ENCODE measurements around the gene RIMBP2.

RIMBP2 gene

DNA sequence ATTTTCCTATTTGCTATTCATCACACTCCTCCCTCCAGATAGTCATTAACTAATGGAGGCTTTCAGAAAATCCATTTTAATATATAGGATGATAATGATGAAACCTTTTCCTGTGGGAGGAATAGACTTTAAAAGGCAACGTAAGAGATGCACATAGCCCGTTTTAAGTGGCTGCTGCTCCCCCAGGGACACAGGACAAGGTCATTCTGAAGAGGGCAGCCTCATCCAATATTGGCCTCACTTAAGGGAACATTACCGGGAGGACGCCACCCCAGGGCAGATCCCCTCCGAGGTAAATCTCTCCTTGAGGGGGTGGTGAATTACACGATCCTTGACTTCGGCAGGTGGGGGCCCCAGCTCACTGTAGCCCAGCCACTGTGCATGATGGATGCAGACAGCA lies 246.5 kb downstream of the RIMBP2 start:
- TF ChIP-seq POLR2AphosphoS5 (IDR thresholded peaks at IDR 0.05; ENCODE audit: low read depth, low read length), result no peak
- TF ChIP-seq, protein P1, sequence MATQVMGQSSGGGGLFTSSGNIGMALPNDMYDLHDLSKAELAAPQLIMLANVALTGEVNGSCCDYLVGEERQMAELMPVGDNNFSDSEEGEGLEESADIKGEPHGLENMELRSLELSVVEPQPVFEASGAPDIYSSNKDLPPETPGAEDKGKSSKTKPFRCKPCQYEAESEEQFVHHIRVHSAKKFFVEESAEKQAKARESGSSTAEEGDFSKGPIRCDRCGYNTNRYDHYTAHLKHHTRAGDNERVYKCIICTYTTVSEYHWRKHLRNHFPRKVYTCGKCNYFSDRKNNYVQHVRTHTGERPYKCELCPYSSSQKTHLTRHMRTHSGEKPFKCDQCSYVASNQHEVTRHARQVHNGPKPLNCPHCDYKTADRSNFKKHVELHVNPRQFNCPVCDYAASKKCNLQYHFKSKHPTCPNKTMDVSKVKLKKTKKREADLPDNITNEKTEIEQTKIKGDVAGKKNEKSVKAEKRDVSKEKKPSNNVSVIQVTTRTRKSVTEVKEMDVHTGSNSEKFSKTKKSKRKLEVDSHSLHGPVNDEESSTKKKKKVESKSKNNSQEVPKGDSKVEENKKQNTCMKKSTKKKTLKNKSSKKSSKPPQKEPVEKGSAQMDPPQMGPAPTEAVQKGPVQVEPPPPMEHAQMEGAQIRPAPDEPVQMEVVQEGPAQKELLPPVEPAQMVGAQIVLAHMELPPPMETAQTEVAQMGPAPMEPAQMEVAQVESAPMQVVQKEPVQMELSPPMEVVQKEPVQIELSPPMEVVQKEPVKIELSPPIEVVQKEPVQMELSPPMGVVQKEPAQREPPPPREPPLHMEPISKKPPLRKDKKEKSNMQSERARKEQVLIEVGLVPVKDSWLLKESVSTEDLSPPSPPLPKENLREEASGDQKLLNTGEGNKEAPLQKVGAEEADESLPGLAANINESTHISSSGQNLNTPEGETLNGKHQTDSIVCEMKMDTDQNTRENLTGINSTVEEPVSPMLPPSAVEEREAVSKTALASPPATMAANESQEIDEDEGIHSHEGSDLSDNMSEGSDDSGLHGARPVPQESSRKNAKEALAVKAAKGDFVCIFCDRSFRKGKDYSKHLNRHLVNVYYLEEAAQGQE (IDR thresholded peaks at IDR 0.05; ENCODE audit: insufficient read depth in 1 of 2, low read depth in 2 of 2, low read length in 2 of 2), result no peak
- TF ChIP-seq SIN3A (IDR thresholded peaks at IDR 0.05; ENCODE audit: borderline replicate concordance, insufficient read depth, low read length), result no peak
- TF ChIP-seq FOXP2 (optimal IDR thresholded peaks at IDR 0.05; ENCODE audit: borderline replicate concordance, extremely low read depth, extremely low read length, insufficient read depth), result no peak
- no peak for TF ChIP-seq TAF1 (IDR thresholded peaks at IDR 0.05; ENCODE audit: borderline replicate concordance, insufficient read depth, low read length)

DNA sequence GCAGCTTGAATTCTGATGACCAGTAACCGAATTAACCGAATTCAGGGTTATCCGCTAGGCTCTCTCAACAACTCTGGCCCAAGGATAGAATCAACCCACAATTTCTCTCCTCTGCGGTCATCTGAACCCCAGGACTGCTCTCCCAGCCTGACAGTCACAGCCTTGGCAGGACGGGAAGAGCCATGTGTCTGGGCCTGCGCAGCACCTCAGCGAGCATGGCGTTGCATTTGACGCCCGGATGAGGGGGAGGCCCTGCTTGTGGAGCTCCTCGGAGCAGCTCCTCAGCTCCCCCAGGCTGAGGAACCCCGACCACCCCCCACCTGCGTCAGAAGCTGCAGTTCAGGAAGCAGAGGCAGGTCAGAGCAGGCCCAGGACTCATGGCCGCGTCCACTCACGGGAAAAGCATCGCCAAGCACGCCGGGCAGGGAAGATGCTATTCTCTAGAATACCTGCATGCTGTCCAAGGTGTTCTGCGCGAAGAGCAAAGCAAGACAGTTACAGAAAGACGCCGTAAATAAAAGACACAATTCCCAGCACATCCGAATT lies 247.3 kb downstream of the RIMBP2 start:
- TF ChIP-seq SIN3A (IDR thresholded peaks at IDR 0.05; ENCODE audit: borderline replicate concordance, insufficient read depth, low read length), result no peak
- TF ChIP-seq TAF1 (IDR thresholded peaks at IDR 0.05; ENCODE audit: borderline replicate concordance, insufficient read depth, low read length), result no peak
- TF ChIP-seq, protein P1 (IDR thresholded peaks at IDR 0.05; ENCODE audit: insufficient read depth in 1 of 2, low read depth in 2 of 2, low read length in 2 of 2), result no peak
- no peak for TF ChIP-seq FOXP2 (optimal IDR thresholded peaks at IDR 0.05; ENCODE audit: borderline replicate concordance, extremely low read depth, extremely low read length, insufficient read depth)
- no peak for TF ChIP-seq POLR2AphosphoS5 (IDR thresholded peaks at IDR 0.05; ENCODE audit: low read depth, low read length)

DNA sequence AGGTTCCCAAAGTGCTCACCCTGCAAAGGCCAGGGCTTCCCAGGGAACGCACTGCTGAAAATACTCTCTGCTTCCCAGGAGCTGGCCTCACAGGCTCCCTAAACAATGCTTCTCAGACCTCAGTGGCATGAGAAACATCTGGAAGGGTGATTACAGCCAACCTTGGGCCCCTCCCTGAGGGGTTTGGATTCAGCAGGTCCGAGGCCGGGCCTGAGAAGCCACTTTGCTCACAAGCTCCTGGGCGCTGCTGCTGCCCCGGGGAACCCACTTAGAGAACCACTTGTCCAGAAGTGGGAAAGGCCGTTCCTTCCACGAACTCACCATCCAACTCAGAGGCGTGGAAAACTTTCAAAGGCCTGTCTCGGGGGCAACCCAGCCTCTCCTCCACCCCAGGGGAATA lies 247.9 kb downstream of the RIMBP2 start:
- TF ChIP-seq SIN3A (IDR thresholded peaks at IDR 0.05; ENCODE audit: borderline replicate concordance, insufficient read depth, low read length) (no peak), FOXP2 (optimal IDR thresholded peaks at IDR 0.05; ENCODE audit: borderline replicate concordance, extremely low read depth, extremely low read length, insufficient read depth) (no peak), TAF1 (IDR thresholded peaks at IDR 0.05; ENCODE audit: borderline replicate concordance, insufficient read depth, low read length) (no peak), POLR2AphosphoS5 (IDR thresholded peaks at IDR 0.05; ENCODE audit: low read depth, low read length) (no peak)
- TF ChIP-seq, protein P1 (IDR thresholded peaks at IDR 0.05; ENCODE audit: insufficient read depth in 1 of 2, low read depth in 2 of 2, low read length in 2 of 2), result no peak

DNA sequence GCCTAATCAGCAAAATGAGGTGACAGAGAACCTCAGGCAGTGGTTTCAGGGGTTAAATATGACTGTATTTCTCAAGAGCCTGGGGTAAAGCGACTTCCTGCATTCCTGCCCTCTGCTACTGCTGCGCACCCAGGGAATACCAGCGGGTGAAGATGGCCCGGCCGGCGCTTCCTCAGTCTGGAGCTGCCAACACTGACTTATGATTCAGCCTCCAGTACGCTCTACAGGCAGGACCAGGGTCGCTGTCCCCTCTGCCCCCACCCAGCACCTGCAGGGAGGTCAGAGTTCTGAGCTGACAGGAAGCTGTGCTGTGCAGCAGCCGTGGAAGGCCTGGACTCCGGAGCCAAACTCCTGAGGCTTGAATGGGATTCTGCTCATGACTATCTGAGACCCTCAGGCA lies 250.5 kb downstream of the RIMBP2 start:
- TF ChIP-seq SIN3A (IDR thresholded peaks at IDR 0.05; ENCODE audit: borderline replicate concordance, insufficient read depth, low read length) (no peak), POLR2AphosphoS5 (IDR thresholded peaks at IDR 0.05; ENCODE audit: low read depth, low read length) (no peak), FOXP2 (optimal IDR thresholded peaks at IDR 0.05; ENCODE audit: borderline replicate concordance, extremely low read depth, extremely low read length, insufficient read depth) (no peak), TAF1 (IDR thresholded peaks at IDR 0.05; ENCODE audit: borderline replicate concordance, insufficient read depth, low read length) (no peak)
- TF ChIP-seq, protein P1 (IDR thresholded peaks at IDR 0.05; ENCODE audit: insufficient read depth in 1 of 2, low read depth in 2 of 2, low read length in 2 of 2), result no peak

All from PFSK-1 (cell line).